NOMO-1 treated with DMSO at 0.1 percent for 48 hours (cell line): ENCODE data around the gene C2CD4D.

Experiments
- DNase-seq: peaks from one replicate; lab custom pipeline; 2025; ENCODE audit not compliant: unreplicated experiment; lab: John Stamatoyannopoulos, UW

C2CD4D gene

GRCh38 chr1:151834239-151834638, 5.4 kb downstream of the C2CD4D start:
- DNase-seq, result no peak

DNA sequence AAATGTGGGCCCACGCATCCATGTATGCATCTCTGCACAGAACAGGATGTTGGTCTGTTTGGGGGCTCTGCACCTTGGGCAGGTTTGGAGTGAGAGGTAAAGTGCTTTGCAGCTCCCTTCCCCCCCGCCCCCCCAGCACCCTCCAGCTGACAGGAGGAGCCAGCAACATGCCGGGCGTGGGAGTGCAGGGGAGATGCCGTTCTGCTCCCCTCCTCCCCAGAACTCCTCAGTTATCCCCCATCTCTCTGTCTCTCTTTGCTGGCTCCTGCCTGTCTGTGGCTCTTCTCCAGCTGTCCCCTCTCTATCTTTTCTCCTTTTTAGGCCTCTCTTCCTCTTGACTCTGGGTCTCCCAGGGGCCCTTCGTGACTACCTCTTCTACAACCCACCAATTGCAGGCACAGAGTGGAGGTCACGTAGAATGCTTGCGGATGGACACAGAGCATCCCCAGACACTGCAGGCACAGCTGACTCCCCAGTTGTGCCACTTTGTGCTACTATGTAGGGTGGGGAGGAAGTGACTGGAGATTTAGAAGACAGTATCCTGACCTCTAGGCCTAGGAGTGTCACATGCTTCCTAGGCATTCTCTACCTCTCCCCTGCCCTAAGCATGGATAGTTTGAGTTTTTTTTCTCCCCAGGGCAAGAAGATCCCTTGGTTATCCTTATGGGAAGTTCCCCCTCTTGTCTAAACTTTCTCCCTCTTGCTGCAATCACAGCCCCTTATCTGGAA, 6.3 kb downstream of the C2CD4D start:
- no peak for DNase-seq

DNA sequence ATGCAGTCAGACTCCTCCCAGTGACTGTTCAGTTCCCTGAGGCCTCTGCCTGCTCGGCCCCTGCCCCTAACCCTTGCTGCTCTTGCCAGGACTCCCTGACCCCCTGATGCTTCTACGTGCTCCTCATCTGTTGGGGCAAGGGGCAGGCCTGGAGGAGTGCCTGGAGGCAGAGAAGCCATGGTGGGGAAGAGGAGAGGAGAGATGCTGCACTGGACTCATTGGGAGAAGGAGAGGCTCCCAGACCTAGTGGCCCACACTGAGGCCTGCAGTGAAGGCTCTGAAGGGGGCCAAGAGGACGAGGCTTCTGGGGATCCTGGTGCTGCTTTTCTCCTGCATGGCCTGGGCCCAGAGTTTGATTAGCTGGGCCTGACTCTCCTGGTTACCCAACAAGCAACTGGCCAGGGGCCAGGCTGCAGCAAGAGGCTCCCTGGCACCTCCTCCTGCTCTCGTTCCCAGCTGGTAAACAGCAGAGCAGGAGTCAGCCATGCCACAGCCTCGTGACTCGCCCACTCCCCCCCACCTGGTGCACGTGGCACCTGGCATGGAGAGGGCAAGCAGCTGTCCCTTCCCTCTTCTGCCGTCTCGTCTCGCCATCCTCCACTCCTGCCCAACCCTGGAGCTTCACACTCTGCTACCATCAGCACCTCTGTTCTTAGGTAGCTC, 7.2 kb downstream of the C2CD4D start:
- no peak for DNase-seq

- DNase-seq, result no peak
Measured at GRCh38 chr1:151831605-151832004, 8.0 kb downstream of the C2CD4D start, which contains the start of gene RORC. RORC (minus strand) TSS chr1:151831802; CDS start chr1:151831764, 38 bp downstream.

GRCh38 chr1:151831256-151831591, 8.4 kb downstream of the C2CD4D start:
- DNase-seq, result no peak

DNA sequence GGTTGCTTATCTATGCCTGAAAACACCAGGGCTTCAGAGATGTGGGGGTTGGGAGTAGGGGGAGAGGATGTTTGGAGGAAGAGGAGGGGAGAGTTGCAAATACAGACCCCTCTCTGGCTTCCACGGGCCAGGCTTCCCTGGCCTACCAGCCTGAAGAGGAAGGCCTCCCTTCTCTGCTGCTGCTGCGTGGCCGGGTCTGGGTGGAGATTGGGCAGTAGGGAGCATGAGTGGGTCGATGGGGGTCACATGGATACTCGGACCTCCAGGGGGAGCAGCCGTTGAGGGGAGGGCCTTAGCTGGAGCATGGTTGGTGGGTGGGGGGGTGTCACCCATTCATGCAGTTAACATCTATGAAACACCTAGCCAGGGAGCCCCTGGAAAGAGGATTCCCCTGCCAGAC, 9.6 kb downstream of the C2CD4D start:
- DNase-seq, result no peak

DNA sequence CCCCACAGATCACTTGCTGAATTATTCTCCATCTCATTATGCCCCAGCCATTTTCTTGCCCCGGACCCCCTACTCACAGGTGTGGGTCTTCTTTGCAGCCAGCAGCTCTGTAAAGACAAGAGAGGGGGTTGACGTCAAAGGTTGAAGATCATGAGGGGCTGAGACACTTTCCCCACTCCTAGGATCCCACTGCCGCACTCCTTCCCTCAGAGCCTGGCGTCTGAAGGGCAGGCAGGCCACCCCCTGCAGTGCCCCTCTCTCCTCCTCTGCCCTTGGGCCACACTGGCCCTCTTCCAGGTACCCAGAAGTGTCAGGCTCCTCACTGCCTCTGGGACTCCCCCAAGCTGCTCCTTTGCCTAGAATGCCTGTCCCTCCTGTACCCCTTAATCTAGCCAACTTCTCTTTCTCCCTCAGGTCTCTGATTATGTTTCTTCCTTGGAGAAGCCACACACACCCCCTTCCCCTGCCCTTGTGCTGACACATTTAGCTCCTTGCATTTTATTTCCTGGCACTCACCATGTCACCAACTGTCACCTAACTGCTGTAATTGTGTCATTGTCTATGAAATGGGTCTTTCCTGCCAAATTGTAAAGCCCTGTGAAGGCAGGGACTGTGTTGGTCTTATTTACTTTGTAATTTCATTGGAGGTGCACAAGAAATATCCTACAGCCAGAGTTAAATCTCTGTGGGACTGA, 10.1 kb downstream of the C2CD4D start:
- DNase-seq, result no peak

- DNase-seq, result peak; percentile 15
Measured at GRCh38 chr1:151828921-151829320, 10.7 kb downstream of the C2CD4D start.

- no peak for DNase-seq
Measured at GRCh38 chr1:151827853-151828252, 11.8 kb downstream of the C2CD4D start.

GRCh38 chr1:151825751-151826660, 13.6 kb downstream of the C2CD4D start:
- no peak for DNase-seq

DNA sequence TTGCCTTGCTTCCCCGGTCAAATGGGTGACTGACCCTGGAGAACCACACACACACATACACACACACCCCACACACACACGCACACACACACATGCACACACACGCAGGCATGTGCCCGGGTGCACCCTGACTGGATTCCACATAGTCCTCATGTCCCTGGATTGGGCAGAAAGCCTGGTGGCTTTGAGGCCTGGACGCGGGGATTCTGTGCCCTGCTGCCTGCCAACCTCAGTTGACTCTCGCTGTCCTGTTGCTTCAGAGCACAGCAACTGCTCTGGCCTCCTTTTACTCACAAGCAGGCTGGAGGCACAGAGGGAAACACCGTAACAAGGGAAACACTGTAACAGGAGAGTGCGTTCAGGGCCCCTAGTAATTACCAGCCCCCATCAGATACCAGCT, 14.4 kb downstream of the C2CD4D start:
- DNase-seq, result no peak

DNA sequence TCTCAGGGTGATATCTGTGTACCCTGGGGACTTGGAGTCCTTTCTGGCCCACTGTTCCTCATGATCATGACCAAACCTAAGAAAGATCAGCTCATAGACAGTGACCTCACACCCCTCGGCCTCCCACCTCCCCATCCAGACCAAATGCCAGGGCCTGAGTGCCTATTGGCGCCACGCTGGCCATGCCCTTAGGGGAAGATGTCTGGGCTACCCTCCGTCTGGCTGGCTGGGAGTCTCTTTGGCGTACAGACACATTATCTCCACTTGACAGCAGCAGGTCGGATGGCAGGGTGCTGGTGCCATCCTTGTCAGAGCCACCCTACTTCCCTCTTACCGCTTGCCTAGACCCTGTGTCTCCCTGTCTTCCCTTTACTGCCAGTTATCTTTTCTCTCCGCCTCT, 16.4 kb downstream of the C2CD4D start:
- no peak for DNase-seq

DNA sequence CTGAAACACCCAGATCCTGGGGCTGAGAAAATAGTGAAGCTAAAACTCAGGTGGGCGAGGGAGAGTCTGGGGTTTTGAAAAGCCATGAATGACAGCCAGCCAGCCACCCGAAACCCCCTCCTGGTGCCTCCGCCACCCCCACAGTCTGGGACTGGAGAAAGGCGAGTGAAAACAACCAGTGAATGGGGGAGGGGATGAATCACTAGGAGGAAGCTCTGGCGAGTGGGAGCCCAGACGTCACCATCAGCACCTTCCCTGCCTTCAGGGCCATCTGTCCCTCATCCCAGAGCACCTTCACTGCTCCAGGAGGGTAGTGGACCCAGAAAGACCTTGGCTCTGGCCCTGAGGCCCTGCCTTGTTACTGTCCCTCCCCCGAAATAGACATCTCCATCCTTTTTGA, 17.2 kb downstream of the C2CD4D start:
- DNase-seq, result no peak

DNA sequence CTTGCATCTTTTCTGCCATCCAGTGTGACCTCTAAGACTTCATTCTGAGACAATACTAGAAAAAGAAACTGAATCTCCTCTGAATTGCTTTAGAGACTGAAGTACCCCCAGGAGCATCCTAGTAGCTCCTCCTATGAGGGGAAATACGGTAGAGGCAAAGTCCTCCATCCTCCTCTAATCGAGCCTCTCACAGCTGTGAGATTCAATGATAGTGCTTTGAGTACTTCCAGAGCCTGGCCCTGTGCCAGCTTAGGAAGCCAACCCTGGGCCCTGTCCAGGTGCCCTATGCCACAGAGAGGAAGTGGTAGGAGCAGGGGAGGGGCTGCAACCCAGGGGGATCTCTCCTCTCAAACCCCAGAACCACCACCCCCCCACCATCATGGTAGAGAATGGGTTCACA, 18.7 kb downstream of the C2CD4D start:
- DNase-seq, result no peak

DNA sequence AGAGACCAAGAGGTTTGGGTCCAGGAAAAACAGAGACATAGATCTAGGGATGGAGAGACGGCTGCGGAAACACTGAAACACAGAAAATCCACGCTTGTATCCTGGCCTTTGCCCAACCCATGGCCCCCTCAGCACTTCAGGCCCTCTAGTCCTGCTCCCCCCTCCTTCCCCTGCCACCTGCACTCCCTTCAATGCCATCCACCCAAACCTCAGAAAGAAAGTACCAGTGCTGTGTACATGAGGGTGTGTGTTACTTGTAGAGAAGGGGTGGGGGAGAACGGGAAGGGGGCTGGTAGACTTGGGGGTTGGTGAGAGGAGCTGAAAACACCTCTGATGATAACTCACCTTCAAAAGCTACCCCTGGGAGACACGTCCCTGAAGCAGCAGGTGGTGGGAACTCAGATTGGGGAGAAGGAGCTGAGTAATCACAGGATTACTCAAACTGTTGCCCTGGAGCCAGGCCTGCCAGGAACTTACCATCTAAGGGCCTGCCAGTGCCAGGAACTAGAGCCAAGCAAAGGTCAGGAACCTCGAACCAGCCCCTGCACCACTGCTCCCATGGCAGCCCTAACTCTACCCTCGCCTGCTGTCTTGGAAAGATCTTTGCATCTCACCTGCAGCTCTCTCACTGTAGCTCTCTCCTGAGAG, 19.5 kb downstream of the C2CD4D start:
- no peak for DNase-seq

DNA sequence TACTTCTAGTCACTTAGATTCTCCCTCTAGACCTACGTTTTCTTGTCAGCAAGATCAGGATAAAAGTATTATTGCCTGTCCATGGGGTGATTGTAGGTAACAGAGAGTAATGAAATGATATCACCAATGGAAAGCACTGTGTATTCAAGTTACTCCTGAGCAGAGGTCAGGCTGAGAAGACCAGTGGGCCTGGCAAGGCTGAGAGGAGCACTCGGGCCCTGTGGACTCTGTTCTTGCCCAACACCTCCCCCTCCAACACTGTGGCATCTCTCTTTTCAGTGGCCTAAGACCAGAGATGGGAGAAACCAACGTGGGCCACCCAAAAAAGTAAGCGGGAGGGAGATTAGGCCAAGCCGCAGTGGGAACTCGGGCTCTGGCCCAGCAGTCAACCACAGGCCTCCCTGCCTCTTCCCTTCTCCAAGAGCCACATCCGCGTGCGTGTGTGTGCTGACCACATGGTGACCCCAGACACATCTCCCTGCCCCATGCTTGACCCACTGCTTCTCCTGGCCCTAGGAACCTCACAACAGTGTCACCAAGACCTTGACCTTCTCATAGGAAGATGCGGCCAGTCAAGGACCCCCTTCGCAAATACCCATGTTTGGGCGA, 20.3 kb downstream of the C2CD4D start:
- DNase-seq, result no peak

GRCh38 chr1:151817353-151817730, 22.3 kb downstream of the C2CD4D start:
- DNase-seq, result peak; percentile 42

- DNase-seq, result no peak
Measured at GRCh38 chr1:151816548-151817352, 22.9 kb downstream of the C2CD4D start.

GRCh38 chr1:151815716-151816327, 23.8 kb downstream of the C2CD4D start:
- DNase-seq, result no peak
